ENCODE results near the gene LRRC61. TPM values are rescaled to one million over a fixed set of nuclear protein-coding genes. Genes with fewer than 3 reads are reported as not detected.
"Not testable (repeated sequence)": the region's sequence is repeated elsewhere in the genome, so short reads cannot be mapped to it uniquely, and the experiment has no call there.

LRRC61 gene
- total RNA-seq, 2 donors from 2014 or later = 25.8 to 34.4 TPM

- WGBS = 92% methylated on average over 5 of the region's 5 CpGs
- no peak for TF ChIP-seq POLR2AphosphoS5 (IDR thresholded peaks at IDR 0.05)
- TF ChIP-seq CTCF (IDR thresholded peaks at IDR 0.05) = no peak
- TF ChIP-seq POLR2A (IDR thresholded peaks at IDR 0.05) = no peak
- no peaks in the 10 kb centered on the region for H3K27me3 ChIP-seq (replicated peaks; ENCODE audit: insufficient read depth)
Measured at GRCh38 chr7:150314639-150315239, 8.4 kb upstream of the LRRC61 start.

GRCh38 chr7:150316987-150317386, 6.2 kb upstream of the LRRC61 start:
- H3K9me3 ChIP-seq; H3K27ac ChIP-seq; H3K4me1 ChIP-seq (replicated peaks); H3K27me3 ChIP-seq (replicated peaks; ENCODE audit: insufficient read depth); DNase-seq (ENCODE audit: low spot score); H3K4me3 ChIP-seq; intact Hi-C loops (cut with DNase I); H3K36me3 ChIP-seq: not testable (repeated sequence)
- WGBS = 87% methylated on average over 6 of the region's 6 CpGs

More at GRCh38 chr7:150314639-150315239, 8.4 kb upstream of the LRRC61 start:
- H3K4me1 ChIP-seq (replicated peaks) = no peaks in the 10 kb centered on the region
- intact Hi-C loops (cut with DNase I) = no loop called here
- no peak overlapping the region for H3K4me3 ChIP-seq
- no peaks in the 10 kb centered on the region for H3K36me3 ChIP-seq
- no peak for DNase-seq (ENCODE audit: low spot score)
- H3K27ac ChIP-seq = no peak overlapping the region
- no peaks in the 10 kb centered on the region for H3K9me3 ChIP-seq

- Histone ChIP-seq H3K27ac (no peak overlapping the region), H3K4me1 (replicated peaks) (no peaks in the 10 kb centered on the region), H3K27me3 (replicated peaks; ENCODE audit: insufficient read depth) (no peaks in the 10 kb centered on the region), H3K36me3 (no peaks in the 10 kb centered on the region), H3K9me3 (no peaks in the 10 kb centered on the region), H3K4me3 (no peak overlapping the region)
- intact Hi-C loops (cut with DNase I) = no loop called here
- no peak for TF ChIP-seq POLR2A (IDR thresholded peaks at IDR 0.05)
- TF ChIP-seq CTCF (IDR thresholded peaks at IDR 0.05) = no peak
- TF ChIP-seq POLR2AphosphoS5 (IDR thresholded peaks at IDR 0.05) = no peak
- WGBS = 64% methylated on average over 7 of the region's 7 CpGs
- no peak for DNase-seq (ENCODE audit: low spot score)
Measured at GRCh38 chr7:150317748-150318444, 5.3 kb upstream of the LRRC61 start.

GRCh38 chr7:150321788-150322113, 1.4 kb upstream of the LRRC61 start:
- DNase-seq (ENCODE audit: low spot score) = no peak
- TF ChIP-seq CTCF (IDR thresholded peaks at IDR 0.05) (no peak), POLR2A (IDR thresholded peaks at IDR 0.05) (no peak), POLR2AphosphoS5 (IDR thresholded peaks at IDR 0.05) (no peak)
- intact Hi-C loops (cut with DNase I) = no loop called here
- H3K36me3 ChIP-seq = no peaks in the 10 kb centered on the region
- 91% methylated on average over 3 of the region's 3 CpGs for WGBS
- H3K27ac ChIP-seq = no peak overlapping the region
- H3K27me3 ChIP-seq (replicated peaks; ENCODE audit: insufficient read depth) = no peaks in the 10 kb centered on the region
- H3K4me3 ChIP-seq = no peak overlapping the region
- no peaks in the 10 kb centered on the region for H3K4me1 ChIP-seq (replicated peaks)
- H3K9me3 ChIP-seq = no peaks in the 10 kb centered on the region

- no peak for TF ChIP-seq POLR2A (IDR thresholded peaks at IDR 0.05)
- no peak for TF ChIP-seq CTCF (IDR thresholded peaks at IDR 0.05)
- no peak for TF ChIP-seq POLR2AphosphoS5 (IDR thresholded peaks at IDR 0.05)
- DNase-seq (ENCODE audit: low spot score) = no peak
- H3K36me3 ChIP-seq = no peaks in the 10 kb centered on the region
- 49% methylated on average over 4 of the region's 4 CpGs for WGBS
- H3K27me3 ChIP-seq (replicated peaks; ENCODE audit: insufficient read depth) = no peaks in the 10 kb centered on the region
- H3K4me3 ChIP-seq = peak overlapping the region; percentile 74 to 84
- intact Hi-C loops (cut with DNase I) = no loop called here
- H3K9me3 ChIP-seq = no peaks in the 10 kb centered on the region
- peak overlapping the region; percentile 89 to 94 for H3K27ac ChIP-seq
- no peaks in the 10 kb centered on the region for H3K4me1 ChIP-seq (replicated peaks)
Measured at GRCh38 chr7:150322114-150322832, 882 bp upstream of the LRRC61 start.

Data from prostate gland (tissue), 2 donors.